ENCODE measurements around the gene ATP8A2.

ATP8A2 gene

GRCh38 chr13:25753976-25754375, 382.2 kb downstream of the ATP8A2 start:
- TF ChIP-seq, protein P1, sequence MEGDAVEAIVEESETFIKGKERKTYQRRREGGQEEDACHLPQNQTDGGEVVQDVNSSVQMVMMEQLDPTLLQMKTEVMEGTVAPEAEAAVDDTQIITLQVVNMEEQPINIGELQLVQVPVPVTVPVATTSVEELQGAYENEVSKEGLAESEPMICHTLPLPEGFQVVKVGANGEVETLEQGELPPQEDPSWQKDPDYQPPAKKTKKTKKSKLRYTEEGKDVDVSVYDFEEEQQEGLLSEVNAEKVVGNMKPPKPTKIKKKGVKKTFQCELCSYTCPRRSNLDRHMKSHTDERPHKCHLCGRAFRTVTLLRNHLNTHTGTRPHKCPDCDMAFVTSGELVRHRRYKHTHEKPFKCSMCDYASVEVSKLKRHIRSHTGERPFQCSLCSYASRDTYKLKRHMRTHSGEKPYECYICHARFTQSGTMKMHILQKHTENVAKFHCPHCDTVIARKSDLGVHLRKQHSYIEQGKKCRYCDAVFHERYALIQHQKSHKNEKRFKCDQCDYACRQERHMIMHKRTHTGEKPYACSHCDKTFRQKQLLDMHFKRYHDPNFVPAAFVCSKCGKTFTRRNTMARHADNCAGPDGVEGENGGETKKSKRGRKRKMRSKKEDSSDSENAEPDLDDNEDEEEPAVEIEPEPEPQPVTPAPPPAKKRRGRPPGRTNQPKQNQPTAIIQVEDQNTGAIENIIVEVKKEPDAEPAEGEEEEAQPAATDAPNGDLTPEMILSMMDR (IDR thresholded peaks at IDR 0.05) = no peak
- no peak for TF ChIP-seq ZFX (IDR thresholded peaks at IDR 0.05; ENCODE audit: borderline replicate concordance)
- H3K27ac ChIP-seq = no peak overlapping the region

- H3K27ac ChIP-seq = no peak overlapping the region
- no peak for TF ChIP-seq ZFX (IDR thresholded peaks at IDR 0.05; ENCODE audit: borderline replicate concordance)
- TF ChIP-seq, protein P1 (IDR thresholded peaks at IDR 0.05) = no peak
Observed at GRCh38 chr13:25756251-25756650, 384.5 kb downstream of the ATP8A2 start.

DNA sequence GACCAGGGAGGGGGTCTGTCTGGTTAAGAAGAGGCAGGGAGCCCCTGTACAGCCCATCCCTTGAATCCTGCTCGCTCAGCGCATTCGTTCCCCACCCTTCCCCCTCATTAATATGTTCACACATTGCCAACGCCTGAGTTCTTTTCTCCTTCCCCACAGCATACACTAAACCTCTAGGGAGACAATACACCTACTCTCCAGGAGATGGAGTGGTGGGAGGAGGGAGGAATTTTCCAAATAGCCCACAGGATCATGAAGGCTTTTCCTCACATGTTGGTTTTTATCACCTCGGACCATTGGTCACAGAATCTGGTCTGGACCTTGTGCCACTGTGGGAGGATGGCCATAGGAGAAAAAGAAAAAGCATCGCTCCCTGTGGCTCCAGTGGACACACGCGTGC, 385.1 kb downstream of the ATP8A2 start:
- no peak for TF ChIP-seq ZFX (IDR thresholded peaks at IDR 0.05; ENCODE audit: borderline replicate concordance)
- TF ChIP-seq, protein P1 (IDR thresholded peaks at IDR 0.05) = no peak
- no peak overlapping the region for H3K27ac ChIP-seq

GRCh38 chr13:25761041-25761440, 389.3 kb downstream of the ATP8A2 start:
- TF ChIP-seq, protein P1 (IDR thresholded peaks at IDR 0.05) = no peak
- no peak for TF ChIP-seq ZFX (IDR thresholded peaks at IDR 0.05; ENCODE audit: borderline replicate concordance)

DNA sequence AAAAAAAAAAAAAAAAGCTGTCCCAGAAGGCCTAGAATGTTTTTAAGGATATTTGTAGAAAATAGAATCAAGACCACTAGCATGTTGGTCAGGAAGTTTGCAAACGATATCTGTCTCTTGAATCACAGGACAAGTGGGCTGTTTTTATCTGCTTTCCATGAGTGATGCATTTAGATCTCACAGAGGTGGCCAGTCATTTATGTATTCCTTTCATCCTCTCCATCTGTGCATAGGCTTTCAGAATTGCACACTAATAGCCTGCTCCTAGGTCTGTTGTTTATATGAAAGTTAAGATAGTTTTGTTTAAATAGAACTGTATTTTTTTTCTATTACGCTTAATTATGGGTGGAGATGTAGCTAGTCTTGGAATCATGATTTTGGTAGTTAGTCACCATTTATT, 390.5 kb downstream of the ATP8A2 start:
- H3K27ac ChIP-seq = no peak overlapping the region
- TF ChIP-seq, protein P1 (IDR thresholded peaks at IDR 0.05) = no peak
- no peak for TF ChIP-seq ZFX (IDR thresholded peaks at IDR 0.05; ENCODE audit: borderline replicate concordance)

More at GRCh38 chr13:25761041-25761440, 389.3 kb downstream of the ATP8A2 start:
- H3K27ac ChIP-seq = no peak overlapping the region

DNA sequence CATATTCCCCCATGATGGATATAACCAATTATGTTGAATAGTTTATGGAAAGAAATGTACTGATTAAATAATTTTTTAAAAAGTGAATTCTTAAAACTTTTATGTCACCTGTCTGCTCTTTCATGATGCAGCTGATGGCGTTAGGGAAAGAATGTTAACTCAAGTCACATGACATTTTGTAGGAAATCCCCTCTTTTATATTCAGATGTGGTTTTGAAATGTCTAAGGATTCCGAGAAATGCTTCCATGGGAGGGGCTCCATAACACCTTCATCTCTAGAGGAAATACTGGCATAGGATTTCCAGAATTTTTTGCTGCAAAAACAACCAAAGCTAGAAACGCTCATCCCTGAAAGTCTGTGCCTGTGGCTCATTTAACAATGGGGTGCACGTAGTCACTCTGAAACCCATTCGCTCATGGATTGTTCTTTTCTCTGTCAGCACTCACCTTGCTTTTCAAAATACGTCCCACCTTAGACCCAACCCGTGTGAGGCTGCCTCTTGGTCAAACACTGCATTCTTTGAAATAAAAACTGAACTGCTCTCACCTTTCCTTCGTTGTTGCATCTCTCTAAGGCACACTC, 391.1 kb downstream of the ATP8A2 start:
- TF ChIP-seq ZFX (IDR thresholded peaks at IDR 0.05; ENCODE audit: borderline replicate concordance) = no peak
- TF ChIP-seq, protein P1 (IDR thresholded peaks at IDR 0.05) = no peak
- no peak overlapping the region for H3K27ac ChIP-seq

- H3K27ac ChIP-seq = no peak overlapping the region
- no peak for TF ChIP-seq ZFX (IDR thresholded peaks at IDR 0.05; ENCODE audit: borderline replicate concordance)
- TF ChIP-seq, protein P1 (IDR thresholded peaks at IDR 0.05) = no peak
Observed at GRCh38 chr13:25764378-25764777, 392.6 kb downstream of the ATP8A2 start.

All from 22Rv1 (cell line).